Vagina (tissue), 2 donors: ENCODE measurements around the gene PPM1A. TPM values are rescaled to one million over a fixed set of nuclear protein-coding genes. Genes with fewer than 3 reads are reported as not detected.

Source experiments
- DNase-seq, 2 donors: peaks; one replicate each; pipeline ENCODE4 v3.0.0-alpha.2; 2017; ENCODE audit errors: extremely low spot score in 2 of 2
- H3K27ac ChIP-seq: fragments of 200-600 bp; sonication (generic); one replicate; pipeline ENCODE4 v1.5.1; 2019
- H3K27me3 ChIP-seq: fragments of 200-600 bp; sonication (generic); one replicate; pipeline ENCODE4 v1.5.1; 2019
- H3K36me3 ChIP-seq, 2 donors: fragments of 200-600 bp; sonication (generic); one replicate each; pipeline ENCODE4 v1.5.1; 2017 to 2019
- H3K4me1 ChIP-seq: fragments of 200-600 bp; sonication (generic); one replicate; pipeline ENCODE4 v1.5.1; 2019
- H3K4me3 ChIP-seq, 2 donors: fragments of 200-600 bp; sonication (generic); 1 replicate in 1 of 2; 2 replicates in 1 of 2; pipeline ENCODE4 v1.5.1; 2016 to 2019
- H3K9me3 ChIP-seq: fragments of 200-600 bp; sonication (generic); one replicate; pipeline ENCODE4 v1.5.1; 2019
- POLR2A ChIP-seq, 2 donors: fragments of 450-650 bp; IDR thresholded peaks; one replicate each; pipeline ENCODE4 v1.6.1; 2017; ENCODE audit warnings: antibody characterized with exemption in 2 of 2, mild to moderate bottlenecking in 2 of 2, moderate library complexity in 2 of 2
- POLR2AphosphoS5 ChIP-seq, 2 donors: sonication (generic); formaldehyde crosslinking; IDR thresholded peaks; one replicate each; pipeline ENCODE4 v1.9.0; 2017; ENCODE audit warnings: antibody characterized with exemption in 2 of 2, mild to moderate bottlenecking in 2 of 2, low read depth in 1 of 2; ENCODE audit not compliant: insufficient read depth in 1 of 2
- intact Hi-C: fragments of 100-400 bp; cut with DNase I; formaldehyde crosslinking; loops from one replicate; pipeline ENCODE4 v1.15.1; 2023
- total RNA-seq: library from RNA; depleted of rRNA; stranded (reverse); fragments of >200 nt; gene quantifications from one replicate; pipeline ENCODE4 v1.2.3, GENCODE V29; 2016
- TF ChIP-seq, protein P1 (sequence below), 3 experiments: fragments of 450-650 bp in 2 of 3; fragments of 200-600 bp in 1 of 3; sonication (generic) in 1 of 3; IDR thresholded peaks; one replicate each; pipeline ENCODE4 v1.5.1; 2017 to 2019; ENCODE audit warnings: antibody characterized with exemption in 3 of 3, mild to moderate bottlenecking in 2 of 3, moderate library complexity in 2 of 3

Gene PPM1A
- total RNA-seq, 1 donor from 2014 or later = 33.9 TPM

DNA sequence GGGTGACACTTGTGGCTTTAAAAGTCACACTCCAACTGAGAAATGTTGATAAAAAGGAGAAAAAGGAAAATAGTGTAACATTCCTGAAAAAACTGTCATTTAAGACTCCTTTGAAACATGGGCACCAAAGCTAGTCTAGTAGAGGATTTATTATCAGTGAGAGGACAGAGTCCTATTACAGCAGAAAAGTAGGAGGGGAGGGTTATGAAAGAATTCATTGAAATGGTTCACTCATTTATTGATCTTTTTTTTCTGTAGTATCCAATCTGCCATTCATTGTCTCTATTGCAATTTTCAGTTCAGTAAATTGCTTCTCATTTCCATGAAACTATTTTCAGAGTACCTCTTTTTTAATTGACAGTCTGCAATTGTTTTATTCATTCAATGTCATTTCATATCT is 25.4 kb downstream of the PPM1A start:
- TF ChIP-seq, protein P1, sequence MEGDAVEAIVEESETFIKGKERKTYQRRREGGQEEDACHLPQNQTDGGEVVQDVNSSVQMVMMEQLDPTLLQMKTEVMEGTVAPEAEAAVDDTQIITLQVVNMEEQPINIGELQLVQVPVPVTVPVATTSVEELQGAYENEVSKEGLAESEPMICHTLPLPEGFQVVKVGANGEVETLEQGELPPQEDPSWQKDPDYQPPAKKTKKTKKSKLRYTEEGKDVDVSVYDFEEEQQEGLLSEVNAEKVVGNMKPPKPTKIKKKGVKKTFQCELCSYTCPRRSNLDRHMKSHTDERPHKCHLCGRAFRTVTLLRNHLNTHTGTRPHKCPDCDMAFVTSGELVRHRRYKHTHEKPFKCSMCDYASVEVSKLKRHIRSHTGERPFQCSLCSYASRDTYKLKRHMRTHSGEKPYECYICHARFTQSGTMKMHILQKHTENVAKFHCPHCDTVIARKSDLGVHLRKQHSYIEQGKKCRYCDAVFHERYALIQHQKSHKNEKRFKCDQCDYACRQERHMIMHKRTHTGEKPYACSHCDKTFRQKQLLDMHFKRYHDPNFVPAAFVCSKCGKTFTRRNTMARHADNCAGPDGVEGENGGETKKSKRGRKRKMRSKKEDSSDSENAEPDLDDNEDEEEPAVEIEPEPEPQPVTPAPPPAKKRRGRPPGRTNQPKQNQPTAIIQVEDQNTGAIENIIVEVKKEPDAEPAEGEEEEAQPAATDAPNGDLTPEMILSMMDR (IDR thresholded peaks at IDR 0.05) = no peak
- no peak for TF ChIP-seq POLR2A (IDR thresholded peaks at IDR 0.05)
- no peak for TF ChIP-seq POLR2AphosphoS5 (IDR thresholded peaks at IDR 0.05; ENCODE audit: insufficient read depth in 1 of 2, low read depth in 1 of 2)
- H3K27ac ChIP-seq = no peak overlapping the region
- H3K4me3 ChIP-seq = no peak overlapping the region
- peaks cover 48% of the 10 kb centered on the region for H3K4me1 ChIP-seq
- DNase-seq = no peak
- no peaks in the 10 kb centered on the region for H3K36me3 ChIP-seq
- H3K9me3 ChIP-seq = no peaks in the 10 kb centered on the region
- no peaks in the 10 kb centered on the region for H3K27me3 ChIP-seq
- intact Hi-C loops = no loop called here

DNA sequence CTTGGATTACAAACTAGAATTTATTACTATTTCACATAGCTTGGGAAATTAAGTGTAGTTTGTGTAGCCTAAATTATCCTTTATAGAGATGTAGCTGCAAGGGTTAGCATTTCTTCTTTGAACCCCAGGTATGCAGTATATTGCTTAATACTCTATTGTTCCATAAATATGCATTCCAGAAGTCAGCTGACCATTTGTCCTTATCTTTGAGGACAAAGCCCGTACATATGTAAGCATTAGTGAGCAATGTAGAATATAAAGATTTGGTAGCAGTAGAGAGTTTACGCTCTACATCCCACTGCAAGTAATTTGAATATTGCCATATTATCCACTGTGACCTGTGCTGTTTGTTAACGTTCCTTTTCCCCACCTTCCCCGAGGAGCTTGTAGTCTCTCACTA is 26.9 kb downstream of the PPM1A start:
- H3K36me3 ChIP-seq = no peaks in the 10 kb centered on the region
- H3K4me1 ChIP-seq = peaks cover 48% of the 10 kb centered on the region
- H3K27ac ChIP-seq = no peak overlapping the region
- TF ChIP-seq POLR2A (IDR thresholded peaks at IDR 0.05) = no peak
- no peak for TF ChIP-seq POLR2AphosphoS5 (IDR thresholded peaks at IDR 0.05; ENCODE audit: insufficient read depth in 1 of 2, low read depth in 1 of 2)
- no peak overlapping the region for H3K4me3 ChIP-seq
- no peak for DNase-seq
- no peaks in the 10 kb centered on the region for H3K9me3 ChIP-seq
- intact Hi-C loops = no loop called here
- no peaks in the 10 kb centered on the region for H3K27me3 ChIP-seq

DNA sequence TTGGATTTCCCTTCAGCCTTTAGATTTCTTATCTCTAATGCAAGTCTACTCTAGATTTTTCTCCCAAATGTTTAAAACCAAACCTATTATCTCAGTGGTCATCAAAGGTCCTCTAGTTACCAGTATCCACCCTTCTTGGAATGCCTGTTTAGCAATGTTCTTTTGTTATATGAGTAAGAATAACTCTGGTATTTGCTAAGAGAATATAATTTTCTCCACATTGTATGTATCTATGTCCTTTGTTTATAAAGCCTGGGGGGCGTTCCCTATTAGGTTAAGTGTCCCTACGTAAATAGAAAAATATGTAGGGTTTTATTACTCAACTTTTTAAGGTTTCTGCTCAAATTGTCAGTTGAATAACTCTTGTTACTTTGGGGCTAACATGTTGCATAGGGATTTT is 27.3 kb downstream of the PPM1A start:
- DNase-seq = no peak
- peaks cover 48% of the 10 kb centered on the region for H3K4me1 ChIP-seq
- H3K27ac ChIP-seq = no peak overlapping the region

DNA sequence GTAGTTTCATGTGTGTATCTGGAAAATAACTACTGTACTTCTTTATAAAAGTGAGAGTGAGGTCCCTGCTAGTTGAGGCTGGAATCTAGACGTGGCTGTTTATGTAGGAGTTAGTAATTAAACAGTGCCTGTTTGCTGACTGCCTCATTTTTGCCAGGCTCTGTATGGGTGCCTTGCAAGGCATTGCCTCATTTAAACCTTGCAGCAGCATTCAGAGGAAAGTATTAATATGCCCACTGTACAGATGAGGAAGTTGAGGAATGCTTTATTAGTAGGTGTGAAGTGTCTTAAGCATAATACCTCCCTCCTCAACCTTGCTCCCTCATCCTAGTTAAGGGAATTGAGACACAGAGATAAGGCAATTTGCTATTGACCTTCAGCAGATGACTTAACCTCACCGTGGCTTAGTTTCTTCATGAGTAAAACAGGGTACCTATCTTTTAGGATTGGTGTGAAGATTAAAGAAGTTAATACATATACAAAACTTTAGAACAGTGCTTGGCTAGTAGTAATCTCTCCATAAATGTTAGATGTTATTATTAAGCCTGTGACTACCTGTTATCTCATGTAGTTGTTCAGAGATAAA is 28.7 kb downstream of the PPM1A start:
- Histone ChIP-seq H3K4me3 (no peak overlapping the region), H3K27ac (no peak overlapping the region), H3K9me3 (no peaks in the 10 kb centered on the region), H3K36me3 (peaks cover 0 to 3% of the 10 kb centered on the region in 2 donors), H3K27me3 (no peaks in the 10 kb centered on the region), H3K4me1 (peaks cover 48% of the 10 kb centered on the region)
- DNase-seq = no peak
- intact Hi-C loops = no loop called here
- no peak for TF ChIP-seq POLR2A (IDR thresholded peaks at IDR 0.05)
- no peak for TF ChIP-seq POLR2AphosphoS5 (IDR thresholded peaks at IDR 0.05; ENCODE audit: insufficient read depth in 1 of 2, low read depth in 1 of 2)
- TF ChIP-seq, protein P1 (IDR thresholded peaks at IDR 0.05) = no peak

More for the DNA sequence above, 27.3 kb downstream of the PPM1A start:
- TF ChIP-seq, protein P1 (IDR thresholded peaks at IDR 0.05) = no peak
- TF ChIP-seq POLR2AphosphoS5 (IDR thresholded peaks at IDR 0.05; ENCODE audit: insufficient read depth in 1 of 2, low read depth in 1 of 2) (no peak), POLR2A (IDR thresholded peaks at IDR 0.05) (no peak)
- intact Hi-C loops = no loop called here
- H3K4me3 ChIP-seq = no peak overlapping the region
- no peaks in the 10 kb centered on the region for H3K9me3 ChIP-seq
- no peaks in the 10 kb centered on the region for H3K36me3 ChIP-seq
- H3K27me3 ChIP-seq = no peaks in the 10 kb centered on the region

DNA sequence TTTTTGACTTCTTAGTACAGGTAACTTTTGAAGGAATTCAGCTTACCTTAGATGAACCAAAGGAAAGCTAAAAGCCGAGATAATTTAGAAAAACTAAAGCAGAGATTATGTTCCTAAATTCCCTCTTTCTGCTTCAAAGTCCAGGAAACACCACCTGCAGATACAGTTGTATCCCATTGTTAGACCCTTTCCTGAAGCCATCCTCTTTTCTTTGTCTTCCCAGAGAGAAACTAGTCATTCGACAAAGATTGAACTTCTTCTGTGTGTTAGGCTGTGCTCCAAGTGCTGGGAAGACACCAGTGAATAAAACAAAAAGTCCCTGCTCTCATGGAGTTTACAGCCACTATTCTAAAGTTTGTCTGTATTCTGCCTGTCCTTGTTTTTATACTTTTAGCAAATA is 29.3 kb downstream of the PPM1A start:
- Histone ChIP-seq H3K27me3 (no peaks in the 10 kb centered on the region), H3K4me1 (peaks cover 43% of the 10 kb centered on the region), H3K27ac (no peak overlapping the region), H3K4me3 (no peak overlapping the region), H3K36me3 (peaks cover 0 to 9% of the 10 kb centered on the region in 2 donors), H3K9me3 (no peaks in the 10 kb centered on the region)
- intact Hi-C loops = no loop called here
- TF ChIP-seq POLR2A (IDR thresholded peaks at IDR 0.05) = no peak
- TF ChIP-seq, protein P1 (IDR thresholded peaks at IDR 0.05) = no peak
- no peak for TF ChIP-seq POLR2AphosphoS5 (IDR thresholded peaks at IDR 0.05; ENCODE audit: insufficient read depth in 1 of 2, low read depth in 1 of 2)
- no peak for DNase-seq
